Astrocyte (in vitro differentiated cells and primary cell): Measurements from ENCODE around the gene FBN2. TPM values are rescaled to one million over a fixed set of nuclear protein-coding genes. Genes with fewer than 3 reads are reported as not detected.
A peak's percentile ranks its signal among the peaks of the same experiment; 100 is the strongest.

ENCODE experiments used
- DNase-seq: peaks from one replicate; pipeline ENCODE4 v3.0.0-alpha.2; 2010; ENCODE audit warnings: low read depth
- FAIRE-seq: peaks from 2 replicates; lab custom pipeline; 2011; peaks lifted over from hg19 to GRCh38; lab: Jason Lieb, UNC
- H2AFZ ChIP-seq: 2 replicates; pipeline ENCODE4 v1.6.0; 2012; ENCODE audit warnings: low read depth, low read length, inconsistent platforms
- H3K27ac ChIP-seq: 2 replicates; pipeline ENCODE4 v1.5.1; 2011; ENCODE audit warnings: low read depth, low read length, inconsistent platforms
- H3K27me3 ChIP-seq: 2 replicates; pipeline ENCODE4 v1.6.0; 2011; ENCODE audit warnings: low read length, inconsistent platforms; ENCODE audit not compliant: insufficient read depth
- H3K36me3 ChIP-seq: 2 replicates; pipeline ENCODE4 v1.5.1; 2011; ENCODE audit warnings: low read length, inconsistent platforms; ENCODE audit not compliant: insufficient read depth
- H3K4me1 ChIP-seq: 2 replicates; pipeline ENCODE4 v1.5.1; 2011; ENCODE audit warnings: low read length, inconsistent platforms; ENCODE audit not compliant: insufficient read depth
- H3K4me2 ChIP-seq: 2 replicates; pipeline ENCODE4 v1.6.0; 2012; ENCODE audit warnings: low read length, inconsistent platforms
- H3K4me3 ChIP-seq: 2 replicates; pipeline ENCODE4 v1.5.1; 2011; ENCODE audit warnings: low read depth, mild to moderate bottlenecking, low read length, inconsistent platforms; ENCODE audit not compliant: insufficient read depth
- H3K79me2 ChIP-seq: 2 replicates; pipeline ENCODE4 v1.6.0; 2012; ENCODE audit warnings: mild to moderate bottlenecking, low read length, inconsistent platforms; ENCODE audit not compliant: insufficient read depth
- H3K9ac ChIP-seq: 2 replicates; pipeline ENCODE4 v1.6.0; 2012; ENCODE audit warnings: mild to moderate bottlenecking, low read length, inconsistent platforms
- H3K9me3 ChIP-seq: 2 replicates; pipeline ENCODE4 v1.5.1; 2012; ENCODE audit warnings: low read depth, mild to moderate bottlenecking, low read length, inconsistent platforms; ENCODE audit not compliant: insufficient read depth
- H4K20me1 ChIP-seq: 2 replicates; pipeline ENCODE4 v1.6.0; 2012; ENCODE audit warnings: low read length, inconsistent platforms; ENCODE audit not compliant: insufficient read depth
- H3K27ac Mint-ChIP-seq: one replicate; pipeline ENCODE4 v1.8.0; 2021; ENCODE audit warnings: mild to moderate bottlenecking, mixed read lengths; ENCODE audit not compliant: unreplicated experiment
- H3K27me3 Mint-ChIP-seq: one replicate; pipeline ENCODE4 v1.8.0; 2021; ENCODE audit warnings: low read depth, mixed read lengths; ENCODE audit not compliant: unreplicated experiment
- H3K36me3 Mint-ChIP-seq: one replicate; pipeline ENCODE4 v1.8.0; 2021; ENCODE audit warnings: low read depth, mixed read lengths; ENCODE audit not compliant: unreplicated experiment
- H3K4me1 Mint-ChIP-seq: one replicate; pipeline ENCODE4 v1.8.0; 2021; ENCODE audit warnings: low read depth, mixed read lengths; ENCODE audit not compliant: unreplicated experiment
- H3K4me3 Mint-ChIP-seq: one replicate; pipeline ENCODE4 v1.8.0; 2021; ENCODE audit warnings: mild to moderate bottlenecking, moderate library complexity, mixed read lengths; ENCODE audit not compliant: unreplicated experiment
- H3K9me3 Mint-ChIP-seq: one replicate; pipeline ENCODE4 v1.8.0; 2021; ENCODE audit warnings: mild to moderate bottlenecking, mixed read lengths; ENCODE audit not compliant: unreplicated experiment
- EZH2 ChIP-seq: IDR thresholded peaks from 2 replicates; pipeline ENCODE4 v1.6.1; 2012; ENCODE audit warnings: mild to moderate bottlenecking, low read length, inconsistent platforms; ENCODE audit not compliant: insufficient read depth
- total RNA-seq: library from RNA; stranded (reverse); gene quantifications from 2 replicates; pipeline ENCODE4 v1.2.1, GENCODE V29; 2021
- TF ChIP-seq, protein P1 (sequence below): IDR thresholded peaks from 2 replicates; pipeline ENCODE4 v1.5.1; 2011; ENCODE audit warnings: low read depth, mild to moderate bottlenecking, inconsistent platforms, low read length, moderate library complexity; ENCODE audit not compliant: insufficient read depth

The FBN2 gene
- total RNA-seq, 1 donor from 2014 or later: 176 TPM

DNA sequence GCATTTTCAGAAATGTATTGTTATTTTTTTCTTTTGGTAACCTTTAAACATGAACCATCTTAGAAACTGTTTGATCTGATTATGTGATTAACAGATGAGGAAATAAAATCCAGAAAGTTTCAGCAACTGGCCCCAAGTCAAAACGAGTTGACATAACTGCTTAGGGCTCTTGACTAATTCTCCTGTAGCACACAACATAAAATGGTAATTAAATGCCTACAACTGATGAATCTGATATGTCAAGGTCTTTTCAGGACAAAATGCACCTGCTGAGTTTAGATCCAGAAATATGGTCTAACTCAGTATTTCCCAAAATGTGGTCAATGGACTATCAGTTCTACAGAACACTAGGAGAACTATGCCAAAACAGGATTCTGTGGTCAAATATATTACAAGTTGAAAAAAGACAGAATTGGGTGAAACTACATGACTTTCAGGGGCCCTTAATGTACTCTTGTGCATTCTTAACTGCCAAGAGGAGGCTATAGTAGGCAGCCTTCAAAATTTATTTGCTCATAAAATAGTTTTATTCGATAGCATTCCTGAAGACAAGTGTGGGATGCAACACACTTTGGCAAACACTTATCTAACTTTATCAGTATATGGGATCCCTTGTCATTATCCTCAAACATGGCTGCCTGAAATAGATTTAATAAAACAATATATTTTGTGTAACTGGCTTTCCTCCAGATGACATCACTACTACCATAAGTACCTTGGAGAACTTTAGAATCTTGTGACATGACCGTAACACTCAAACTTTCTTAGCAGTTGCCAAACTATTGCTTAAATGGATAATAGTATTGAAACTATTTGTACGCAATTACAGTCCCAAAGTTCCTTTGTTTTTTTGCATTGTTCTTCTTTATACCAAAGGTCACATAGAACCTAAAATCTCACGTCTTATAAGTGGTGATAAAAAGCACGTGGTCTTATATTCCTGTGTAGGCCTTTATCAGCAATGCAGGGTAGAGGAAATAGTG is 59.4 kb downstream of the FBN2 start:
- H3K9me3 Mint-ChIP-seq: no peaks in the 10 kb centered on the region
- no peak overlapping the region for H3K27ac Mint-ChIP-seq
- H2AFZ ChIP-seq: no peak overlapping the region
- no peaks in the 10 kb centered on the region for H3K9me3 ChIP-seq
- no peak overlapping the region for H3K4me2 ChIP-seq
- no peaks in the 10 kb centered on the region for H3K36me3 ChIP-seq
- H3K27me3 Mint-ChIP-seq: no peaks in the 10 kb centered on the region
- H3K4me3 Mint-ChIP-seq: no peak overlapping the region
- H3K4me1 ChIP-seq: no peaks in the 10 kb centered on the region
- no peak for FAIRE-seq
- H3K27me3 ChIP-seq: no peaks in the 10 kb centered on the region
- H3K4me3 ChIP-seq: no peak overlapping the region
- H3K9ac ChIP-seq: no peak overlapping the region
- no peaks in the 10 kb centered on the region for H4K20me1 ChIP-seq
- TF ChIP-seq EZH2: no peak
- TF ChIP-seq, protein P1, sequence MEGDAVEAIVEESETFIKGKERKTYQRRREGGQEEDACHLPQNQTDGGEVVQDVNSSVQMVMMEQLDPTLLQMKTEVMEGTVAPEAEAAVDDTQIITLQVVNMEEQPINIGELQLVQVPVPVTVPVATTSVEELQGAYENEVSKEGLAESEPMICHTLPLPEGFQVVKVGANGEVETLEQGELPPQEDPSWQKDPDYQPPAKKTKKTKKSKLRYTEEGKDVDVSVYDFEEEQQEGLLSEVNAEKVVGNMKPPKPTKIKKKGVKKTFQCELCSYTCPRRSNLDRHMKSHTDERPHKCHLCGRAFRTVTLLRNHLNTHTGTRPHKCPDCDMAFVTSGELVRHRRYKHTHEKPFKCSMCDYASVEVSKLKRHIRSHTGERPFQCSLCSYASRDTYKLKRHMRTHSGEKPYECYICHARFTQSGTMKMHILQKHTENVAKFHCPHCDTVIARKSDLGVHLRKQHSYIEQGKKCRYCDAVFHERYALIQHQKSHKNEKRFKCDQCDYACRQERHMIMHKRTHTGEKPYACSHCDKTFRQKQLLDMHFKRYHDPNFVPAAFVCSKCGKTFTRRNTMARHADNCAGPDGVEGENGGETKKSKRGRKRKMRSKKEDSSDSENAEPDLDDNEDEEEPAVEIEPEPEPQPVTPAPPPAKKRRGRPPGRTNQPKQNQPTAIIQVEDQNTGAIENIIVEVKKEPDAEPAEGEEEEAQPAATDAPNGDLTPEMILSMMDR: no peak
- H3K79me2 ChIP-seq: no peaks in the 10 kb centered on the region
- H3K27ac ChIP-seq: no peak overlapping the region
- no peaks in the 10 kb centered on the region for H3K36me3 Mint-ChIP-seq
- no peaks in the 10 kb centered on the region for H3K4me1 Mint-ChIP-seq
- no peak for DNase-seq

DNA sequence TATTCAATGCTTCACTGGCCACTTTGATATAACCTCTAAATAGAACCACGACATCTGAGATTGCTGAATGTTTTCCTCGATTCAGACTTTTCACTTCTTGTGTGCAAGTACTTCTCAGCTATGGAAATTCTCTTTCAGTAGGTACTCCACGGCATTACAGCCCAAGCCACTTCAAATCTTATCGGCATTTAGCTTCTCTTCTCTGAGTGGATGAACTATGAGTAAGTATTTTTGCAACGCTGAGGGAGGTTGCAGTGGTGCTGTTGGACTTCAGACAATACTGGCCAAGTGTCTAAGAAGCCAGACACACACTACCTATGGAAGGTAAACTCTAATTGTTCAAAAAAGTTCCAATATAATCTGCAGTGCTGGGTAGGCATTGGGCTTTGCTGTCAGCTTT is 60.1 kb downstream of the FBN2 start:
- no peaks in the 10 kb centered on the region for H3K79me2 ChIP-seq
- H3K9me3 ChIP-seq: no peaks in the 10 kb centered on the region
- no peaks in the 10 kb centered on the region for H3K27me3 ChIP-seq
- no peaks in the 10 kb centered on the region for H3K4me1 ChIP-seq
- no peaks in the 10 kb centered on the region for H3K9me3 Mint-ChIP-seq
- H3K4me3 Mint-ChIP-seq: no peak overlapping the region
- no peak overlapping the region for H3K27ac Mint-ChIP-seq
- H3K9ac ChIP-seq: no peak overlapping the region
- H3K4me1 Mint-ChIP-seq: no peaks in the 10 kb centered on the region
- H3K27me3 Mint-ChIP-seq: no peaks in the 10 kb centered on the region
- no peaks in the 10 kb centered on the region for H4K20me1 ChIP-seq
- DNase-seq: peak; percentile 27
- TF ChIP-seq, protein P1: no peak
- TF ChIP-seq EZH2: no peak
- no peaks in the 10 kb centered on the region for H3K36me3 Mint-ChIP-seq
- H3K4me3 ChIP-seq: no peak overlapping the region
- no peak for FAIRE-seq
- H2AFZ ChIP-seq: no peak overlapping the region
- no peaks in the 10 kb centered on the region for H3K36me3 ChIP-seq
- H3K27ac ChIP-seq: no peak overlapping the region
- no peak overlapping the region for H3K4me2 ChIP-seq

DNA sequence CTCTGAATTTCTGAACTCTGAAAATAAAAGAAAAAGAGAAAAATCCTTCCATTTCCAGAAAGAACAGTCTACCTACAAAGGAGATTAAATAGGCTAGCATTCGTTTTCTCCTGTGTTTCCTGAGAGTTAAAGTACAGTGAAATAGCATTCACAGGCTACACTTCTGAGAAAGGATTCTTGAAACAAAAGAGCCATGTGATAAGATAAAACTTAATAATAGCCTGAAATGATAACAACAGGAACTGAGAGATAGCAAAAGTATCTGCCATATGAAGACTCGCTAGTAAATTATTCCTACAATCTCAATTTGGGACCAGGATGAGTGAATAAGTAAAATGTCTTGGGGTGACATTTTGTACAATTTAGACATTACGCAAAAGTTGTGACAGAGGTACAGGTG is 62.4 kb downstream of the FBN2 start:
- no peaks in the 10 kb centered on the region for H4K20me1 ChIP-seq
- H3K4me1 Mint-ChIP-seq: peaks cover 5% of the 10 kb centered on the region
- H3K27ac Mint-ChIP-seq: no peak overlapping the region
- DNase-seq (no peak), FAIRE-seq (no peak)
- H2AFZ ChIP-seq: no peak overlapping the region
- no peaks in the 10 kb centered on the region for H3K36me3 ChIP-seq
- H3K27me3 ChIP-seq: no peaks in the 10 kb centered on the region
- no peaks in the 10 kb centered on the region for H3K79me2 ChIP-seq
- no peaks in the 10 kb centered on the region for H3K9me3 Mint-ChIP-seq
- no peaks in the 10 kb centered on the region for H3K9me3 ChIP-seq
- no peak overlapping the region for H3K9ac ChIP-seq
- no peak overlapping the region for H3K27ac ChIP-seq
- H3K27me3 Mint-ChIP-seq: no peaks in the 10 kb centered on the region
- TF ChIP-seq EZH2: no peak
- TF ChIP-seq, protein P1: no peak
- H3K4me3 Mint-ChIP-seq: no peak overlapping the region
- H3K4me3 ChIP-seq: no peak overlapping the region
- H3K4me1 ChIP-seq: no peaks in the 10 kb centered on the region
- H3K36me3 Mint-ChIP-seq: no peaks in the 10 kb centered on the region
- H3K4me2 ChIP-seq: no peak overlapping the region
